Body of pancreas (tissue), 4 donors: ENCODE results near the gene SYCE3. TPM values are rescaled to one million over a fixed set of nuclear protein-coding genes. Genes with fewer than 3 reads are reported as not detected.

Experiments
- ATAC-seq: fragments of 150-250 bp; one replicate; pipeline ENCODE4 v1.9.1; 2016
- DNase-seq, 4 donors: peaks; one replicate each; pipeline ENCODE4 v3.0.0-alpha.2; 2019
- H3K27ac ChIP-seq, 4 donors: fragments of 200-600 bp; sonication (generic); 1 replicate in 3 of 4; 2 replicates in 1 of 4; pipeline versions ENCODE4 v1.5.1 to v1.6.1; 2016 to 2019; ENCODE audit warnings: mild to moderate bottlenecking in 1 of 4, mixed read lengths in 1 of 4, moderate library complexity in 1 of 4
- H3K27me3 ChIP-seq, 2 donors: fragments of 200-600 bp; sonication (generic); one replicate each; pipeline ENCODE4 v1.6.0; 2016; ENCODE audit warnings: mild to moderate bottlenecking in 1 of 2
- H3K36me3 ChIP-seq, 2 donors: fragments of 200-600 bp; sonication (generic); replicated peaks in 1 of 2; 2 replicates each; pipeline ENCODE4 v1.5.1; 2016; ENCODE audit warnings: low read depth in 2 of 2; ENCODE audit not compliant: insufficient read depth in 1 of 2
- H3K4me1 ChIP-seq: fragments of 200-600 bp; sonication (generic); one replicate; pipeline ENCODE4 v1.6.0; 2016
- H3K4me3 ChIP-seq, 2 donors: fragments of 200-600 bp; sonication (generic); 1 replicate in 1 of 2; 2 replicates in 1 of 2; pipeline ENCODE4 v1.5.1; 2016 to 2019
- H3K9me3 ChIP-seq, 3 donors: fragments of 200-600 bp; sonication (generic); 1 replicate in 2 of 3; 2 replicates in 1 of 3; pipeline ENCODE4 v1.5.1; 2016
- CTCF ChIP-seq, 7 experiments: fragments of 450-650 bp in 4 of 7; fragments of 200-600 bp in 3 of 7; sonication (generic) in 3 of 7; IDR thresholded peaks; one replicate each; pipeline ENCODE4 v1.5.1; 2016 to 2019; ENCODE audit warnings: antibody characterized with exemption in 7 of 7
- POLR2A ChIP-seq, 3 donors: fragments of 450-650 bp; IDR thresholded peaks; one replicate each; pipeline ENCODE4 v1.6.1; 2016; ENCODE audit warnings: antibody characterized with exemption in 3 of 3, mild to moderate bottlenecking in 2 of 3
- WGBS, 2 donors: methylation state at CpG; one replicate each; pipeline ENCODE4 v1.1.5; 2017; 5-methylcytosine and 5-hydroxymethylcytosine counted together
- intact Hi-C: fragments of 100-400 bp; cut with DNase I; formaldehyde crosslinking; loops from one replicate; pipeline ENCODE4 v1.15.1; 2023
- total RNA-seq, 2 donors: library from RNA; depleted of rRNA; stranded (reverse); fragments of >200 nt; gene quantifications; one replicate each; pipeline ENCODE4 v1.1.0, GENCODE V29; 2016

Gene SYCE3
- total RNA-seq, 2 donors from 2014 or later, result not detected

GRCh38 chr22:50581031-50581949 is 18.6 kb upstream of the SYCE3 start:
- H3K9me3 ChIP-seq, result no peaks in the 10 kb centered on the region
- H3K36me3 ChIP-seq, result no peaks in the 10 kb centered on the region
- intact Hi-C loops, result no loop called here
- 86 to 90% methylated on average over 16 to 22 of the region's 22 CpGs for WGBS, 2 donors
- peak overlapping the region in 1 of 4 donors; percentile 98 for H3K27ac ChIP-seq
- no peak for DNase-seq
- TF ChIP-seq CTCF (IDR thresholded peaks at IDR 0.05), result no peak
- TF ChIP-seq POLR2A (IDR thresholded peaks at IDR 0.05), result no peak
- ATAC-seq, result no peak
- peaks cover 33% of the 10 kb centered on the region for H3K4me1 ChIP-seq
- H3K27me3 ChIP-seq, result no peaks in the 10 kb centered on the region
- H3K4me3 ChIP-seq, result peak overlapping the region in 1 of 2 donors; percentile 30

GRCh38 chr22:50579752-50580151 is 17.0 kb upstream of the SYCE3 start:
- intact Hi-C loops, result no loop called here
- ATAC-seq, result no peak
- H3K4me3 ChIP-seq, result no peak overlapping the region

GRCh38 chr22:50578776-50579310 is 16.1 kb upstream of the SYCE3 start:
- WGBS, 2 donors, result 72 to 82% methylated on average over 5 to 8 of the region's 8 CpGs
- Histone ChIP-seq H3K27me3 (no peaks in the 10 kb centered on the region), H3K9me3 (no peaks in the 10 kb centered on the region), H3K27ac (no peak overlapping the region), H3K4me1 (peaks cover 32% of the 10 kb centered on the region), H3K4me3 (no peak overlapping the region), H3K36me3 (no peaks in the 10 kb centered on the region)
- TF ChIP-seq CTCF (IDR thresholded peaks at IDR 0.05) (no peak), POLR2A (IDR thresholded peaks at IDR 0.05) (no peak)
- intact Hi-C loops, result no loop called here
- DNase-seq, result no peak
- ATAC-seq, result no peak

More at GRCh38 chr22:50579752-50580151, 17.0 kb upstream of the SYCE3 start:
- Histone ChIP-seq H3K27me3 (no peaks in the 10 kb centered on the region), H3K9me3 (no peaks in the 10 kb centered on the region), H3K36me3 (no peaks in the 10 kb centered on the region), H3K27ac (no peak overlapping the region), H3K4me1 (peaks cover 33% of the 10 kb centered on the region)
- 94 to 95% methylated on average over 4 of the region's 4 CpGs for WGBS, 2 donors
- TF ChIP-seq CTCF (IDR thresholded peaks at IDR 0.05), result no peak
- TF ChIP-seq POLR2A (IDR thresholded peaks at IDR 0.05), result no peak
- DNase-seq, result no peak

GRCh38 chr22:50577987-50578775 is 15.5 kb upstream of the SYCE3 start, which contains the start of gene CPT1B:
TSS of gene CPT1B (minus strand) at chr22:50578427. CDS start at chr22:50577915, 512 bp downstream.
- Histone ChIP-seq H3K9me3 (no peaks in the 10 kb centered on the region), H3K4me1 (peaks cover 25% of the 10 kb centered on the region), H3K27ac (no peak within 1 kb of the TSS), H3K36me3 (no peaks in the 10 kb centered on the region), H3K4me3 (no peak within 1 kb of the TSS), H3K27me3 (no peaks in the 10 kb centered on the region)
- ATAC-seq, result no peak
- DNase-seq, result no peak
- intact Hi-C loops, result no loop called here
- 41 to 53% methylated on average over 11 to 43 of the region's 63 CpGs for WGBS, 2 donors
- no peak for TF ChIP-seq POLR2A (IDR thresholded peaks at IDR 0.05)
- TF ChIP-seq CTCF (IDR thresholded peaks at IDR 0.05), result no peak
